ENCODE data around the gene NUCB2.

GRCh38 chr11:17379383-17380180 is 103.0 kb downstream of the NUCB2 start:
- no peak for TF ChIP-seq CTCF (conservative IDR thresholded peaks at IDR 0.05 in 1 of 2, IDR thresholded peaks at IDR 0.05 in 1 of 2; ENCODE audit: extremely low read depth in 1 of 2, insufficient read depth in 1 of 2, low read depth in 1 of 2, low read length in 2 of 2)
- TF ChIP-seq EZH2 (IDR thresholded peaks at IDR 0.05; ENCODE audit: borderline replicate concordance, low read length), result no peak

Data from mammary epithelial cell (primary cell).